Measurements from ENCODE around the gene HS3ST3B1. TPM values are rescaled to one million over a fixed set of nuclear protein-coding genes. Genes with fewer than 3 reads are reported as not detected.

HS3ST3B1 gene
- total RNA-seq, 4 donors from 2014 or later: 1.5 to 5.3 (median 3.1) TPM; not detected in 1

GRCh38 chr17:14337596-14338079, 36.8 kb downstream of the HS3ST3B1 start:
- no peak for DNase-seq
- Histone ChIP-seq H3K9me3 (no peaks in the 10 kb centered on the region), H3K27ac (no peak overlapping the region), H3K27me3 (no peaks in the 10 kb centered on the region), H3K4me3 (no peak overlapping the region), H3K4me1 (no peaks in the 10 kb centered on the region), H3K36me3 (no peaks in the 10 kb centered on the region)
- TF ChIP-seq CTCF (IDR thresholded peaks at IDR 0.05) (no peak), POLR2A (IDR thresholded peaks at IDR 0.05) (no peak)
- intact Hi-C loops (cut with DNase I; ENCODE audit: low total_unique reads): no loop called here

- Histone ChIP-seq H3K27me3 (no peaks in the 10 kb centered on the region), H3K4me1 (no peaks in the 10 kb centered on the region), H3K36me3 (no peaks in the 10 kb centered on the region), H3K9me3 (no peaks in the 10 kb centered on the region), H3K27ac (no peak overlapping the region), H3K4me3 (no peak overlapping the region)
- no peak for DNase-seq
- intact Hi-C loops (cut with DNase I; ENCODE audit: low total_unique reads): no loop called here
- TF ChIP-seq CTCF (IDR thresholded peaks at IDR 0.05) (no peak), POLR2A (IDR thresholded peaks at IDR 0.05) (no peak)
Observed at GRCh38 chr17:14340857-14341754, 40.2 kb downstream of the HS3ST3B1 start.

GRCh38 chr17:14341866-14342265, 41.0 kb downstream of the HS3ST3B1 start:
- DNase-seq: no peak
- H3K27me3 ChIP-seq: no peaks in the 10 kb centered on the region
- H3K4me3 ChIP-seq: no peak overlapping the region
- H3K9me3 ChIP-seq: no peaks in the 10 kb centered on the region
- H3K36me3 ChIP-seq: no peaks in the 10 kb centered on the region
- no peaks in the 10 kb centered on the region for H3K4me1 ChIP-seq
- intact Hi-C loops (cut with DNase I; ENCODE audit: low total_unique reads): no loop called here
- TF ChIP-seq CTCF (IDR thresholded peaks at IDR 0.05) (no peak), POLR2A (IDR thresholded peaks at IDR 0.05) (no peak)
- H3K27ac ChIP-seq: no peak overlapping the region

- Histone ChIP-seq H3K4me3 (no peak overlapping the region), H3K4me1 (no peaks in the 10 kb centered on the region), H3K9me3 (no peaks in the 10 kb centered on the region), H3K27ac (no peak overlapping the region), H3K27me3 (no peaks in the 10 kb centered on the region), H3K36me3 (no peaks in the 10 kb centered on the region)
- DNase-seq: no peak
- intact Hi-C loops (cut with DNase I; ENCODE audit: low total_unique reads): no loop called here
- TF ChIP-seq CTCF (IDR thresholded peaks at IDR 0.05): no peak
- TF ChIP-seq POLR2A (IDR thresholded peaks at IDR 0.05): no peak
Observed at GRCh38 chr17:14346801-14347200, 45.9 kb downstream of the HS3ST3B1 start.

GRCh38 chr17:14351493-14351892, 50.6 kb downstream of the HS3ST3B1 start:
- no peak for DNase-seq
- Histone ChIP-seq H3K36me3 (no peaks in the 10 kb centered on the region), H3K27ac (no peak overlapping the region), H3K27me3 (no peaks in the 10 kb centered on the region), H3K4me1 (no peaks in the 10 kb centered on the region), H3K9me3 (no peaks in the 10 kb centered on the region), H3K4me3 (no peak overlapping the region)
- intact Hi-C loops (cut with DNase I; ENCODE audit: low total_unique reads): no loop called here
- TF ChIP-seq CTCF (IDR thresholded peaks at IDR 0.05) (no peak), POLR2A (IDR thresholded peaks at IDR 0.05) (no peak)
